ENCODE data around the gene AVL9.
"Not testable (repeated sequence)": the region's sequence is repeated elsewhere in the genome, so short reads cannot be mapped to it uniquely, and the experiment has no call there.

The AVL9 gene

DNA sequence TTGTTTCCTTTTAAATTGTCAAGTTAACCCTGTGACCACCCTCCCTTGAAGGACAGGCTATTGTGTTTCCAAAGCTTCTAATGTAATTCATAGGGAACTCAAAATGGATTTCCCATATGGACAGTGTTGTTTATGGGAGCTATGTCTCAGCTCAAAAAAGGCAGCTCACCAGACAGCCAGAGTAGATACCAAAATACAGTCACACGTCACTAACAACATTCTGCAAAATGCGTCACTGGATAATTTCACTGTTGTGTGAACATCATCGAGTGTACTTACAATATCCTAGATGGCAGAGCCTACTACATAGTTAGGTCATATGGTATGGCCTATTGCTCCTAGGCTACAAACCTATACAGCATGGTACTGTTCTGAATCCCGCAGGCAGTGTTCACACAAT lies 97.4 kb downstream of the AVL9 start:
- DNase-seq, result no peak

DNA sequence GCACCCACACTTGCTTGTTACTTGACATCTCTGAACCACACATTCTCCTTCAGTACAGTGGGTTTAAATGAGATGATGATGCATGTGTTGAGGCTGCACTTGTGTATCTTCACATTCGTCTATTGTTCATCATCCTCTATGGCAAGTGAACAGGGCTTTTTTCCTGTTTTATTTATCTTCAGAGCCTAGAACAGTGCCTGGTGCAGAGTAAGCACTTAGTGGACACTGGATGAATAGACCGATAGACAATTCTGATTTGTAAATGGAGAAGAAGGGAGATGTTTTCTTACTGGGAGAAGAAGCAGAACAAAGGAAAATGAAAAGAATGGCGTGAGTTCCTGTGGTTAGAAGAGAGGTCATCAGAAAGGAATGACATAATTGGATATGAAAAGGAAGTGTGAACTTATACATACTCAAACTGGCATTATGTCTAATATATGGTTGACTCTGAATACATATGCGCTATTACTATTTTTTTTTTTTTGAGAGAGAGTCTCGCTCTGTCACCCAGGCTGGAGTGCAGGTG lies 99.7 kb downstream of the AVL9 start:
- DNase-seq, result no peak

DNA sequence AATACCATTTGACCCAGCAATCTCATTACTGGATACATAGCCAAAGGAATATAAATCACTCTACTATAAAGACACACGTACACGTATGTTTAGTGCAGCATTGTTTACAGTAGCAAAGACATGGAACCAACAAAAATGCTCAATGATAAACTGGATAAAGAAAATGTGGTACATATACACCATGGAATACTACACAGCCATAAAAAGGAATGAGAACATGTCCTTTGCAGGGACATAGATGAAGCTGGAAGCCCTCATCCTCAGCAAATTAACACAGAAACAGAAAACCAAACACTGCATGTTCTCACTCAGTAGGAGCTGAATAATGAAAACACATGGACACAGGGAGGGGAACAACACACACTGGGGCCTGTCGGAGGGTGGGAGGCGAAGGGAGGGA lies 105.9 kb downstream of the AVL9 start:
- not testable (repeated sequence) for DNase-seq

DNA sequence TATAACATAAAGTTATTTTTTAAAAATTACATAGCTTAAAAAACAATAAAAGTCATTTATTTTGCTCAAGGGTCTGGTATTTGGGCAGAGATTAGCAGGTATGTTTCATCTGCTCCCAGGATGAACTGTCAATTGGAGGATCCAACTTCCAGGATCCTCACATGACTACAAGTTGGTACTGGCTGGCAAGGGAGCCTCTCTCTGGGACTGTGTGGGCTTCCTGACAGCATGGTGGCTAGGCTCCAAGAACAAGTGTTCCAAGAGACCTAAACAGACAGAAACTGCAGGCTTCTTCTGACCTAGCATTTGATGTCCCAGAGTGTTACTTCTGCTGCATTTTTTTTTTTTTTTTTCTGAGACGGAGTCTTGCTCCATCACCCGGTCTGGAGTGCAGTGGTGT lies 107.2 kb downstream of the AVL9 start:
- DNase-seq, result no peak

DNA sequence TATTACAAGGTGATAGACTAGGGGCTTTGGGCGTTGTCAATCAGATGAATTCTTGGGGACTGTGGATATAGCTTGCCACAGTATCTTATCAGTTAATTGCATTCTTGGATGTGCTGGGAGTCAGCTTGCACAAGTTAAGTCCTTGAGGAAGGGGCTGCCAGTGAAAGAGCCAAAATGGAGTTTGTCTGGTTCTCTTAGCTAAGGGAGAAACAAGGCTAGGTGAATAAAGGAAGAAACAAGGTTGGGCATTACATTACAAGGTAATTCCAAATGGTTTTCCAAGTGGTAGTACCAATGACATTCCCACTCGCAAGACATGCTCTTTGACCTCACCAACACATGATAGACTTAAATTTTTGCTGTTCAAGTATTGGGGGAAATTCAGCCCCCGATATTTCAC lies 108.2 kb downstream of the AVL9 start:
- not testable (repeated sequence) for DNase-seq

DNA sequence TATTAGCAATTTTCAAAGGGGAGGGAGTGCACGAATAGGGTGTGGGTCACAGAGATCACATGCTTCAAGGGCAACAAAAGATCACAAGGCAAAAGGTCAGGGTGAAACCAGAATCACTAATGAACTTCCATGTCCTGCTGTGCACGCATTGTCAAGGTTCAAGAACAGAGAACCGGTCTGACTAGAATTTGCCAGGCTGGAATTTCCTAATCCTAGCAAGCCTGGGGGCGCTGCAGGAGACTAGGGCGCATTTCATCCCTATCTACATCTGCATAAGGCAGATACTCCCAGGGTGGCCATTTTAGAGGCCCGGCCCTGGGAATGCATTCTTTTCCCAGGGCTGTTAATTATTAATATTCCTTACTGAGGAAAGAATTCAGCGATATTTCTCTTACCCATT lies 108.8 kb downstream of the AVL9 start:
- DNase-seq, result not testable (repeated sequence)

DNA sequence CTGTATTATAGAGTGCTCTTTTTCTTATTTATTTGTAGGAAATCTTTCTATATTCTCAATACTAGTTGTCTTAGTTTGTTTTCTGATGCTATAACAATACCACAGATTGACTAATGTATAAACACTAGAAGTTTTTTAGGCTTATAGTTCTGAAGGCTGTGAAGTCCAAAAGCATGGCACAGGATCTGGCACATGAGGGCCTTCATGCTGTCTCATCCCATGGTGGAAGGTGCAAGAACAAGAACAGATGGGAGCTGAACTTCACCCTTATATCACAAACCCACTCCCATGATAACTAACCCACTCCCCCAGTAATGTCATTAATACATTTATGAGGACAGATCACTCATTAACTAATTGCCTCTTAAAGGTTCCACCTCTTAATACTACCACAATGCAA lies 109.7 kb downstream of the AVL9 start:
- DNase-seq, result no peak

DNA sequence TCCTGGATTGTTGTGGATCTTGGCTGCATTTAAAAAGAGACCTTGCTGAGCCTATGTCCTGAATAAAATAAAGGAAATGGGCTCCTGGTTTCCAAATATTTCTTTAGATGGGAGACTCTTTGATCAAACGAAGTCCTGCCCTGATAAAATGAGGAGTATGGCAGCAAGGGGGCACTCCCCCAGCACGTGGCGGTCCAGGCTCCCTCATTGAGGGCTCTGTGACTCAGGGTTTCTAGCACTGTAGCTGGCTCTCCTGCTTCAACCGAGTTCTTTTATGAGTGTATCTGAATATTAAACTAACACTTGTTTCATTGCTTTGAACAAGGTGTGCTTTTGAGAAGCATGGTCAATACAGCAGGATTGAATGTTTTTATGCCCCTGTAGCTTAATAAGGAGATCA lies 114.2 kb downstream of the AVL9 start:
- no peak for DNase-seq

DNA sequence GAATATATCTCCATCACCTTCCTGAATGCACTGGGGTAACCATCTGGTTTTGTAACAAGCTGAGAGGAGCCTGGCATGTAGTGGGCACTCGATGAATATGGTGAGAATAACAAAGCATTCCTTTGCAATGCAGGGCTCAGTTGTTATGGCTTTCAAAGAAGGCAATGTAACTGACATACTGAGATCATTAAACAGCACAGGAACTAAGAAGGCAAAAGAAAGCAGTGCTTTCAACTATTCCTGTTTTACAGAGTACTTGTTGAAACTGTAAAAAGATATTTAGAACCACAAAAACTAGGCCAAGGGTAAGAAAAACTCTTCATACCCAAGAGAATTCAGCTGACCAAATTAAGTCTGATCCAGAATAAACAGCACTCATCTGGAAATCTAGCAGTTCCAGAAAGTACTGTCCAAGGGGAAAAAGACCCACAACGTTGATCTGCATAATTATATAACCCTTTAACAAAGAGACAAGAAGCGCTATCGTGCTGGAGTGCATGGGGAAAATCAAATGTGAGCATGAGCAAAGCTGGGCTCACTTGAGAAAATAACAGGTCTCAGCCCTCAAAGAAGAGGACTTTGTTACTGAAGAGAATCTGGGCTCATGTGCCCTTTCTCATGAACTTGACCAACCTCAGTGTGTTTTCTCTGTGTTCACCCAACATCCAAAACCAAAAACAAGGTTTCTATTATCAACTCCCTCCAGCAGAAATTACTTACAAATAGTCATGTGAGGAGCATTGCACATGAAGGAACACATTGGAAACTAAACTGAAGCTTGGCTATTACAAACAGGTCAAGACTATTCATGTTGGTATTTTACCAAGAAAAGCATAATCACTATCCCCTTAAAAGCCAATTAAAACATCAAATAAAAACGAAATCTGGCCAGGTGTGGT lies 116.2 kb downstream of the AVL9 start:
- DNase-seq, result no peak

DNA sequence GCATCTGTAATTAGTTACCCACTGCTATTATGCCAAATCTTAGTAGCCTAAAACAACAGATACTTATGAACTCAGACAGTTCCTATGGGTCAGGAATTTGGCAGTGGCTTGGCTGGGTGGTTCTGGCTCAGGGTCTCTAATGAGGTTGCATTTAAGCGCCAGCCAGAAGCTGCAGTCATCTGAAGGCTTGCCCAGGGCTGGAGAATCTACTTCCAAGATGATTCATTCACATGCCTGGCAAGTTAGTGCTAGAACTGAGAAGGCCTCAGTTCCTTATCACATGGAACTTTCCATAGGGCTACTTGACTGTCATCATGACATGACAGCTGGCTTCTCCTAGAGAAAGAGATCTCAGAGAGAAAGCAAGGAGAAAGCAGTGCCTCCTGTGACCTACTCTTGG lies 121.3 kb downstream of the AVL9 start:
- DNase-seq, result no peak

DNA sequence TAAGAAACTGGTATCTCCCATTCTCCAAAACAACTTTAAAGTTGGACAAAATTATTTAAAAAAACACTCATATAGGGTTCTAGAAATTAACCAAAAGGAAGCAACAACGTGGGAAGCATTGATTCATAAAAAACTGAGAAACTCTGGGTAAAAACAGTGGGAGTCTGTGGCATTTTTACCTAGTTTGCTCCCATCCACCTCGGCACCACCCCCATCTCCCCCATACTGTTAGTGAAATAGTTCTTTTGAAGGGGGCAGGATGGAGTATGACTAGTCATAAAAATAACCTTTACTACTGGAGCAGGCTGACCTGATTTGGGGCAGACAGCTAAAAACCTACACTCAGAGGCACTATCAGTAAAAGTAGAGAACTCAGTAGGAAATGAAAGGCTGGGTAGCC lies 123.2 kb downstream of the AVL9 start:
- DNase-seq, result peak in 1 of 2 donors; percentile 19

DNA sequence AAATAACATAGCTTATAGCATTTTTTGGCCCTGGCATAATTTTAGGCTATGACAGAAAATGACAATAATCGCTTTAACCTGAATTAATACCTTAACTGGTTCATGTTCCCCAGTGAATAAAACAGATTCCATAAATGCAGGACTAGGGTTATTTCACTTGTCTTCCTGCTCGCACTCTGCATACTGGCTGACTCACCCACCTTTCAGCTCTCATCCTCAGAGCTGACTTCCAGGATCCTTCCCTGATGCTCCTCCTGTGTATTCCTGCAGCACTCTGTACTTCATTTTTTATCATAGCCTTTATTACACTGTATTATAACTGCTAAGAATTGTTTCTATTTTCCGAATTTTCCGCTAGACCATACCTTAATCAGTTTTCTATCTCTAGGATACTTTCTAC lies 123.7 kb downstream of the AVL9 start:
- DNase-seq, result no peak

DNA sequence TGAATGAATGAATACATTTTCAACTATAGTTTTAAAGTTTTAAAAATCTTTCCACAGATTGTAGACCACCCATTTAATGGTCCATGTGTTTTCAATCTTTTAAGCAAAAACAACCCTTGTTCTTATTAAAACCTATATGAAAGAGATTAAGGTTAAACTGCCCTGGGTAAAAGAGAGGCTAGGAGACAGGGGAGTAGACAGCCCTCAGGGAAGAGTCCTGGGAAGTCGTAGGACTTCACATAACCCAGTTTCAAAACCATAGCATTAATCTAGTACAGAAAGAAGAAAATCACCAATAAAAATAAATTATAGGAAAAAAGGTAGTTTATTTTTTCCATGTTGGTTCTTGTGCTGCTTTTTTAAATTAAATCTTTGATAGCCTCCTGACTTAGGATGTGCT lies 124.1 kb downstream of the AVL9 start:
- DNase-seq, result not testable (repeated sequence)

DNA sequence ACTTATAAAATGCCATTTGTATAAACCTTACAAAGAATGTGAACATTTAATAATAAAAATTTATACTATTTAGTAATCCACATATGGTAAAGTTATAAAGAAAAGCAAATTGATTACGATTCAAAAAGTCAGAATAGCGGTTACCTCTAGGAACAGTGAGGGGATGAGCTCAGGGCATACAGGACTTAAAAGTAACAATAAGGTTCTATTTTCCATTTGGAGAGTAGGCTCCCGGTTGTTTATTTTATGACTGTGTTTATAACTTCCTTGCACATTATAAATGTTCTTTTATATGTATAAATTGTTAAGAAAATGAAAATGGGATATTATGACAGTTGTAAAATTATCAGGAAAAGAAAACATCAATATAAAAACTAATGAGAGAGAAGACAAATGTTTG lies 135.7 kb downstream of the AVL9 start:
- DNase-seq, result no peak

DNA sequence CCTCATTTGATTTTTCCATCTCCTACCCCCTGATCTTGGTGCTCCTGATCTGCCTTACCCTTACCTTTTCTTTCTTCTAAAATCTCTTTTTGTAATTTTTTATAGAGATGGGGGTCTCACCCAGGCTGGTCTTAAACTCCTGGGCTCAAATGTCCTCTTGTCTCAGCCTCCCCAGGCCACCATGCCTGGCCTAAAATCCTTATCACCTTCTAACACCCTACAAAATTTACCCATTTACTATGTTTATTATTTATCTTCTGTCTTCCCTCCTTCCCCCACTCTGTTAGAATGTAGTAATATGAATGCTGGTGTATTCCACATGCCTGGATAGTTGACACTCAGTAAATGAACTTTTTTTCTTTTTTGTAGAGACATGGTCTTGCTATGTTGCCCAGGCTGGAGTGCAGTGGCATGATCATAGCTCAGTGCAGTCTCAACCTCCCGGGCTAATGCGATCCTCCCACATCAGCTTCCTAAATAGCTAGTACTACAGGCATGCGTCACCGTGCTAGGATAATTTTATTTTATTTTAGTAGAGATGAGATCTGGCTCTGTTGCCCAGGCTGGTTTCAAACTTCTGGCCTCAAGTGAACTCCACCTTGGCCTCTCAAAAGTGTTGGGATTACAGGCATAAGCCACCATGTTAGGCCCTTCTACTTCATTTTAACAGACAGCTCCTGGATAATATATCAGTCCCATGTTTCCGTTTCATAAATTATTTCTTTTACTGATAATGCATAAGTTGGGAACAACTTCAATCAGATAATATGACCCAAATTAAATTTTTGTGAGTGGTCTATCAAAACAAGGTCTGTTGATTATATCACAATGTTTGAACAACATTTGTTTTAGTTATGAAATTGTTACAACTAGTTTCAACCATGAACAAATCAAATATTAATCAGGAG lies 136.6 kb downstream of the AVL9 start:
- DNase-seq, result not testable (repeated sequence)

DNA sequence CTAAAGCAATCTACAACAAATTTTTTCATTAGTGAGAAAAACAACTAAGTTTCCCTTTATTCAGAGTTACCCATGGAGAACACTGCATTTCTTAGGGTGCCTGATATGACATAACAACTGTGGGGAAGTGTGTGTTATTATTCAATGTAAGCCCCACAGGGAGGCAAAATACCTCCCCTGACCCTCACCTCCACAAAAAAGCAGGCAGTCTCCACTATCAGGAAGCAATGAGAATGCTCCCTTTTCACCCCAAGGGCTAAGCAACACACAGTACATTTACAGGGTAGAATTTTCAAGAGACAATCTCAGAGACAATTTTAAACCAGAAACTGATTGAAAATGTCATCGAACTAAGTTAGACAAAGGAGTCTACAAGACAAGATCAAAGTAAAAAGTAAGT lies 138.2 kb downstream of the AVL9 start:
- DNase-seq, result not testable (repeated sequence)

DNA sequence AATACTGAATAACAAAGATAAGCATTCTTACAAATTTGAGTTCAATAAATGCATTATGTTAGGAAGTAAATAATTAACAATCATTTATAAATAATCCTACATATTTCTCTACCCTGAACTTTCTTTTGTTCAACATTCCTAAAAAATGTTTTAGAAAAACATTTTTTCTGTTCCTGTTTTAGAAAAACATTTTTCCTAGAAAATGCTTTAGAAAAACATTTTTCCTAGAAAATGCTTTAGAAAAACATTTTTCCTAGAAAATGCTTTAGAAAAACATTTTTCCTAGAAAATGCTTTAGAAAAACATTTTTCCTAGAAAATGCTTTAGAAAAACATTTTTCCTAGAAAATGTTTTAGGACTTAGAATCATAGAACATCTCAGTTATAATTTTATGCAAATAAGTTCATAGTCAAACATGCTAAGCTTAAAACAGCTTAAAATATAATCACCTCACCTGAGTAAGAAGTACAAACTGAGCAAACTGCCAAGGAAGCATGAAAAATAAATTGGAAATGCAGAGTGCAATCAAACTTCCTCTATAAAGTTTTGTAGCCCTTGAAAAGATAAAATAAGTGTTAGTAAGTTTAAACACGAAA lies 139.6 kb downstream of the AVL9 start:
- DNase-seq, result not testable (repeated sequence)

DNA sequence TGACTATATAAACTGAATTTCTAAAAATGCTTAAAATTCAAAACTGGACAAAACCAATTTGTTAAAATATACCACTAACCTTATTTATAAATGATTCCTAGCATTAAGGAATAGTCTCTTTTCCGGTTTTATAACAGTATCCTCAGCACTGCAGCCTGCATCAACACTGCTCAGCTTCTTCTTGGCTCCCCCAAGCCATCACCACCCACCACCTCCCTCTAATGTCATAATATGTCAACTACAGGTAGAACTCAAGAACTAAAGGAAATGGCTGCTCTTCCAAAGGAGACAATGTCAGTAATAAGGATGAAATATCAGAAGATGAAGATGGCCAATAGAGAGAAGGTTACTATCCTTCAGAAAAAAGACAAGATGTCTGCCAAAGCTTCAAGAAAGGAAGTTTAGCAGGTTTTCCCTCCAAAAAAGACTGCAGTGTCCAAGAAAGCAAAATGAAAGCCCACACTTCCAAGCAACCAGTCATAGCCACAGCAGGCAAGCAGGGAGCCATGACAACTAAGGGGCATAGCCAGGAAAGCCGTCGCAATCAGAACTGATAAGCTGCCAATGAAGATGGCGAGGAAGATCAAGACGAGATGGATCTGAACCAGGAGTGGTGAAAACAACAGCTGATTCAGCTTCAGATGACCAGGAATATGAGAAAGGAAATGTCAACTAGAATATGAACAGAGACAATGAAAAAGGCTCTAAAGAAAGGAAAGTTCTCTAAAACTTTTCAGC lies 141.6 kb downstream of the AVL9 start:
- not testable (repeated sequence) for DNase-seq

DNA sequence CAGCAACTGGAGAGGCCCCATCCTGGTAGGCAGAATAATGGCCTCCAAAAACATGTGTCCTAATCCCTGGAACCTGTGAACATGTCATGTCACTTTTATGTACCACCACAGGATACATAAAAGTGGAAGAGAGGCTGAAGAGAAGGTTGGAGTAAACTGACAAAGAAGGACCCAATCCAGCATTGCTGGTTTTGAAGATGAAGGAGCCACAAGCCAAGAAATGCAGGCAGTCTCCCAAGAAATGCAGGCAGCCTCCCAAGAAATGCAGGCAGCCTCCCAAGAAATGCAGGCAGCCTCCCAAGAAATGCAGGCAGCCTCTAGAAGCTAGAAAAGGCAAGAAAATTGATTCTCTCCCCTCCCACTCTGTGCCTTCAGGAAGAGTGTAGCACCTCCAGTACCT lies 142.3 kb downstream of the AVL9 start:
- not testable (repeated sequence) for DNase-seq
